GM18909 (cell line): ENCODE data around the gene ARMH1.
"Not testable (repeated sequence)": the region's sequence is repeated elsewhere in the genome, so short reads cannot be mapped to it uniquely, and the experiment has no call there.

Experiments
- ATAC-seq: cut with Tn5 transposase; IDR thresholded peaks from one replicate; pipeline ENCODE4 v1.9.1; 2021; ENCODE audit warnings: mild to moderate bottlenecking; ENCODE audit not compliant: unreplicated experiment, poor library complexity

The ARMH1 gene

DNA sequence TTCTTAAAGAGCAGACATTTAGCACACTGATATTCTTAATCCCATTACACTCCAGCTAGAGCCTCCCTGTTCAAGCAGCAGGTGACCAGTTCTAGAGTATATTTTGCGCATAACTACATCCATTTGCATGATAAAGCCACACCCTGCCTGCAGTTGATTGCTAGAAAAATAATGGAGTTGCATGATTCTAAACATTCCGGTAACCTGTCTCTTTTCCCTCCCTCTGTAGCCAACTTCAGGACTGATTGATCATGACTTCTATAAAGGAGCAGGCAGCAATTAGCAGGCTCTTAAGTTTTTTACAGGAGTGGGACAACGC, 14.9 kb downstream of the ARMH1 start:
- ATAC-seq, result no peak

DNA sequence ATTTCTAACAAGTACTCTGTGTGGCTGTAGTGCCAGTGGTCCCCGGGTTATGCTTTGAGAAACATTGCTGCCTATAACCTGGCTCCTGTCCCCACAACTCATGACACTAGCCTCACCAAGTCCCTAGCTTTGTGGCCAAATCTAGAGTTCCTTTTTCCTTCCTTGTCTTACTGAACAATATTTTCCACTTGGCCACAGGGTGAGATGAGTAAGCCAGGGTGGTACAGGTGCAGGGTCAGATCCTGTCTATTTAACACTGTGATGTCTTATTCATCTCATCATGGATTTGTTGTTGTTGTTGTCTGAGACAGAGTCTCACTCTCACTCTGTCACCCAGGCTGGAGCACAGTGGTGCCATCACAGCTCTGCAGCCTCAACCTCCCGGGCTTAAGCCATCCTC, 18.6 kb downstream of the ARMH1 start:
- ATAC-seq, result no peak

DNA sequence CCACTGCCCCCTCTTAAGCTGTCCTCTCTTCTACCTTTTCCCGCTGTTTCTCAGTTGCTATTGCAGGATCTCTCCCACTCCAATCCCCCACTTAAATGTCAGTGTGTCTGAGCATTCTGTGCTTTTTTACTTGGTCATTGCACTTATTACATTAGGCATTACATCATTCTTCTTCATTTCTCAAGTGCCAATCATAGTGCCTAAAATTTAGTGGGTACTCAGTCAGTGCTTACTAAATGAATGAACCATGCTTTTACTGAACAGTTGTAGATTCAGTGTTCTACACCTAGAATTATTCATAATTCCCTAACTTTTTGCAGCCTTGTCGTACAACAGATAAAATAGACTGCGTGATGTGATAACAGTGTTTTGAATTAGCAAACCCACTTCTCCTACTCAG, 19.4 kb downstream of the ARMH1 start:
- no peak for ATAC-seq

GRCh38 chr1:44694863-44695478, 20.5 kb downstream of the ARMH1 start:
- peak; percentile 57 for ATAC-seq

GRCh38 chr1:44695671-44696070, 21.2 kb downstream of the ARMH1 start:
- no peak for ATAC-seq

GRCh38 chr1:44696101-44696500, 21.6 kb downstream of the ARMH1 start:
- ATAC-seq, result no peak

GRCh38 chr1:44696789-44697345, 22.4 kb downstream of the ARMH1 start:
- ATAC-seq, result no peak

DNA sequence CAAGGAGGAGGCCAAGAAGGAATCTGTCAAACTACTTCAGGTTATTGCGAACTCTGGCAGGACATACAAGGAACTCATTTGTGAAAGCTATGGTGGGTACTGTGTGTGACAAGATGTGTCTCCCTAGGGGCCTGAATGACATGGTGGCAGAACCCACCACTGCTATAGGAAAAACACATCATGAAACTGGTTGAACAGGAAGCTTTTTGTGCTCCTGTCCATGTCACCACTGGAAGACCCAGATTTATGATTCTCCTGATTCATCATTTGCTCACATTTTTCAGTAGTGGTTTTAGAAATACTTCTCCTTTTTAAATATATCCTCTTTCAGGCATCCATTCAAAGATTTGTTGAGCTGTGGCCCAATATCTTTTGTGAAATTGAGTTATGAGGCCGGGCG, 23.6 kb downstream of the ARMH1 start:
- no peak for ATAC-seq

DNA sequence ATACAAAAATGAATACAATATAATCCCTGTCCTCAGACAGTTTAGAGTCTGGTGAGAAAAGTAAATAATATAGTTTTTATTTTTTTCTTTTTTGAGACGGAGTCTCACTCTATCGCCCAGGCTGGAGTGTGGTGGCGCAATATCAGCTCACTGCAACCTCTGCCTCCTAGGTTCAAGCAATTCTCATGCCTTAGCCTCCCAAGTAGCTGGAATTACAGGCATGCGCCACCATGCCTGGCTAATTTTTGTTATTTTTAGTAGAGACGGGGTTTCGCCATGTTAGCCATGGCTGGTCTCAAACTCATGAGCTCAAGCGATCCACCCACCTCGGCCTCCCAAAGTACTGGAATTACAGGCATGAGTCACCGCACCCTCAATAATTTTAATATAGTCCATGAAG, 24.9 kb downstream of the ARMH1 start:
- not testable (repeated sequence) for ATAC-seq

- no peak for ATAC-seq
These were observed 26.1 kb downstream of the ARMH1 start for GRCh38 chr1:44700573-44700972.

DNA sequence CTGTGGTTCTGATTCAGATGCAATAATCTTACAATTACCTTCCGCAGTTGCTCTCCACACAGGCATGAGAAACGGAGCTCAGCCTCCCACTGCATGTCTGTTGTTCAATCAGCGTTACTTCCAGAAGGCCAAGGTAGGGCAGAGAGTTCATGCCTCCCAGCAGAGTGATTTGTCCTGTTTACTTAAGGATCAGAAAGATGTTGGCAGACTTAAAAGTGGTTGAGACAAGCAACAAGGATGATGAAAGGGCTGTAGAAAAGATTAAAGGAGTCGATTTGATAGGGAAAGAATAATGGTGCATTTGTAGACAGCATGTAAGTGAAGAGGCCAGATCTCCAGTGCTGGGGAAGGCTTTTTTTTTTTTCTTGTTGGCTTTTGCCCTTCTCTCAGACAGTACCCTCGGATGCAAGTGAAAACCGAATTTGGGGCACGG, 26.6 kb downstream of the ARMH1 start:
- ATAC-seq, result no peak

- no peak for ATAC-seq
These were observed 31.0 kb downstream of the ARMH1 start for GRCh38 chr1:44705470-44705869.

DNA sequence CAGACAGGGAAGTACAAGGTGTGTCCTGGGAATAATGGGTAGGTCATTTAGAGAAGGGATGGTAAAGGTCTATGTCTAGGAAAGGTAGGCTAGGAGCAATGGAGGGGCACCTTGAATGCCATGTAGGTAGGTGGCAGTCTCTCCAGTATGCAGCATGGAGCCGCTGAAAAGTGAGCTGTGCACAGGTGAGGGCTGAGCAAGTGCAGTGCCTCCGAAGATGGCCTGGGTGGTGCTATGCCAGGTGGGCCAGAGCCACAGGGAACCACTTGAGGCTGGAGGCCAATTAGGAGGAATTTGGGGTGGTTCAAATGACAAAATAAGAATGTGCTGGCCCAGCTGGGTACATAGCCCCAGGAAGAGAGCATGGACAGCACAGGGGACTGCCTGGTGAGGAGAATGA, 31.4 kb downstream of the ARMH1 start:
- ATAC-seq, result no peak

DNA sequence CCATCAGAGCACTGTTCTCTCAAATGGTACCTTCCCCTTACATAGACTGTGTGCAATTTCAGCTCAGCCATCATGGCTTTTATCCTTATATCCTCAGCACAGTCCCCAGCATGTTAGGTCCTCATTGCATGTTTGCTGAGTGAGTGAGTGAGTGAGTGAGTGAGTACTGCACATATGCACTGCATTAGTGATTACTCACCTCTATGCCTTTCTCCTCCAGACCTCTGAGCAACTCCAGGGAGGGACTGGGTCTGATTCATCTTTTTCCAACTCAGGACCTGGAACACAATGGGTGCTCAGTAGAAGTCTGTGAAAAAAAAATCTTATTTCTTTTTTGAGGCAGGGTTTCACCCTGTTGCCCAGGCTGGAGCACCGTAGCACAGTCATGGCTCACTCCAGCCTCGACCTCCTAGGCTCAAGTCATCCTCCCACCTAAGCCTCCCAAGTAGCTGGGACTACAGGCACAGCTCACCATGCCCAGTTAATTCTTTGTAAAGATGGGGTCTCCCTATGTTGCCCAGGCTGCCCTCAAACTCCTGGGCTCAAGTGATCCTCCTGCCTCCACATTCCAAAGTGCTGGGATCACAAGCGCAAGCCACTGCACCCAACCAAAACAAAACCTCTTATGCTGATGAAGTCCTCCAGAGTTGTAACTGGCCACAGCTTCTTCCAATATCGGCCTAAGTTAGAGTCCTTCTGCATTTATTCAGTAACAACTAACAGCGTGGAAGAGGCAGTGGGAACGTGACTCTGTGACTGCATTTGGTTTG, 32.8 kb downstream of the ARMH1 start:
- no peak for ATAC-seq

- ATAC-seq, result no peak
These were observed 33.7 kb downstream of the ARMH1 start for GRCh38 chr1:44707959-44708831.

DNA sequence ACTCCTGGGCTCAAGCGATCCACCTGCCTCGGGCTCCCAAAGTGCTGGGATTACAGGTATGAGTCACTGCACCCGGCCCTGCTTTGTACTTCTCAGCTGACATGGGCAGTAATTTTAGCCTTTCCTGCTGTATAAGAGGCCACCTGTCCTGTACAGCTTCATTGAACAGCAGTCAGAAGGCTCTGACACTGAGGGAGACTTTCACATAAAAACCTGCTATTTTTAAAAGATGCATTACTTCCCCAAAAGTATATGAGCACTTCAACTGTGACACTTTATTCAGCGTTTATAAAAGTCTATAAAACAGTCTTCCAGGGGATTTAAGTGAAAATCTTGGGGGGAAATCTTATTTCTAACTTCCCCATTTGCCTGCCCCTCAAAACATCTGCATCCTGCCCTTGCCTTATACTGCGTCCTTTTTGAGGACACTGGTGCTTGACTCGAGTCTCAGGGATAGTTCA, 38.8 kb downstream of the ARMH1 start:
- no peak for ATAC-seq

- peak; percentile 4 for ATAC-seq
These were observed 40.0 kb downstream of the ARMH1 start for GRCh38 chr1:44714532-44714931.

DNA sequence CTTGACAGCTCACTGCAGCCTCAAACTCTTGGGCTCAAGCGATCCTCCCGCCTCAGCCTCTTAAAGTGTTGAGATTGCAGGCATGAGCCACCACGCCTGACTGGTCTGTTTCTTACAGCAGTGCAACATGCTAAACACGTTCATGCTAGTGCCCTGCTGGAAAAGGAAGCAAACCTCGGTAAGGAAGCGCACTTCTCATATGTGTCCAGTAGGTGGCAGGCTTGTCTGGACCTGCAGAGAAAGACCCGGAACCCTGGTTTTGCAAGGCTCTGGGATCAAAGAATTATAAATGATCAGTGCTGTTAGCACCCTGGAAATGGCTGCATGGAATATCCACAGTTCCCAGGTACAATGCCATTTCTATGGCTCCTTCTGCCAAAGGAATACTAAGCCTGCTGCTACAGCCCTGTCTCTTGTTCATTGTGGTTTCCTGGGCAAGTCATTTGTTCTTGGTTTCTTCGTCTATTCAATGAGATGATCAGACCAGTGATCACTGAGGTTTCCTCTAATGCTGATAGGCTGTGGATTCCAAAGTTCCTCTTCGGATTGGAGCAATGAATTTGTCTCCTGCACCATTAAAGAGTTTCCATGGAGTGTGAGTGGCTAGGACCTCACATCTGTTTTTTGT, 40.5 kb downstream of the ARMH1 start:
- ATAC-seq, result peak; percentile 59

- no peak for ATAC-seq
These were observed 42.6 kb downstream of the ARMH1 start for GRCh38 chr1:44717156-44717555.

DNA sequence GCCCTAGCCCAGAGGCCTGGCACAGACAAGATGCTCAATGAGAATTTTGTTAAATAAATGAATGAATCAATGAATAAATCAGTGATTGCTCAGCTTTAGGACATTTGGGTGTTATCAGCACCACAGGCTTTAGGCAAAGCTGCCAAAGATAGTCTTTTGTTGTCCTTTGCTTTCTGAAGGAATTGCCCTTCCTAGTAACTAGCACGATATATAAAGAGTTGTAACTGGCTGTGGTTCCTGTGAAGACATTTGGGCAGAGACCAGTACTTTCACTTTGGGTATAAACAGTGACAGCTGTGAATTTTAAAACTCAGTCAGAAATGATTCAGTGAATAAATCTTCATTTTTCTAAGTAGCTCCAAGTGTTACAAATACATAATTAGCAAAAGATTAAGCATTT, 43.1 kb downstream of the ARMH1 start:
- no peak for ATAC-seq
